HG02870 (cell line): ENCODE data around the gene CHRNA4.
"Not testable (repeated sequence)": the region's sequence is repeated elsewhere in the genome, so short reads cannot be mapped to it uniquely, and the experiment has no call there.

ENCODE experiments used
- ATAC-seq: cut with Tn5 transposase; IDR thresholded peaks from one replicate; pipeline ENCODE4 v1.9.1; 2021; ENCODE audit warnings: mild to moderate bottlenecking, moderate library complexity; ENCODE audit not compliant: unreplicated experiment

CHRNA4 gene

GRCh38 chr20:63351326-63351700, 9.8 kb downstream of the CHRNA4 start:
- ATAC-seq: no peak

- no peak for ATAC-seq
Measured at GRCh38 chr20:63350597-63351325, 10.4 kb downstream of the CHRNA4 start.

- ATAC-seq: no peak
Measured at GRCh38 chr20:63350196-63350595, 11.0 kb downstream of the CHRNA4 start.

- no peak for ATAC-seq
Measured at GRCh38 chr20:63349516-63349895, 11.6 kb downstream of the CHRNA4 start.

- no peak for ATAC-seq
Measured at GRCh38 chr20:63348828-63349515, 12.2 kb downstream of the CHRNA4 start.

GRCh38 chr20:63347950-63348827, 13.0 kb downstream of the CHRNA4 start:
- ATAC-seq: no peak

GRCh38 chr20:63347081-63347741, 13.9 kb downstream of the CHRNA4 start:
- no peak for ATAC-seq

- ATAC-seq: no peak
Measured at GRCh38 chr20:63346131-63347080, 14.7 kb downstream of the CHRNA4 start.

GRCh38 chr20:63345328-63346100, 15.6 kb downstream of the CHRNA4 start:
- ATAC-seq: no peak

- ATAC-seq: no peak
Measured at GRCh38 chr20:63344616-63345327, 16.4 kb downstream of the CHRNA4 start.

- ATAC-seq: no peak
Measured at GRCh38 chr20:63343460-63344445, 17.4 kb downstream of the CHRNA4 start.

- ATAC-seq: no peak
Measured at GRCh38 chr20:63342561-63343459, 18.3 kb downstream of the CHRNA4 start.

GRCh38 chr20:63340158-63340688, 20.9 kb downstream of the CHRNA4 start:
- ATAC-seq: not testable (repeated sequence)

GRCh38 chr20:63339154-63340094, 21.7 kb downstream of the CHRNA4 start:
- ATAC-seq: not testable (repeated sequence)
